Thyroid gland (tissue), 4 donors: ENCODE measurements around the gene MTRF1L.

Experiments
- CTCF ChIP-seq, 6 experiments: fragments of 200-600 bp in 3 of 6; fragments of 450-650 bp in 3 of 6; sonication (generic) in 3 of 6; IDR thresholded peaks; one replicate each; pipeline ENCODE4 v1.5.1; 2016 to 2019; ENCODE audit warnings: antibody characterized with exemption in 6 of 6, mild to moderate bottlenecking in 2 of 6, inconsistent platforms in 1 of 6, moderate library complexity in 1 of 6
- POLR2A ChIP-seq, 2 donors: fragments of 450-650 bp; IDR thresholded peaks; one replicate each; pipeline ENCODE4 v1.6.1; 2017; ENCODE audit warnings: antibody characterized with exemption in 2 of 2, mild to moderate bottlenecking in 2 of 2, moderate library complexity in 1 of 2

- TF ChIP-seq CTCF (IDR thresholded peaks at IDR 0.05): no peak
- no peak for TF ChIP-seq POLR2A (IDR thresholded peaks at IDR 0.05)
These were observed 21.3 kb downstream of the MTRF1L start for GRCh38 chr6:152981219-152981618.
